CD14-positive monocyte (primary cell): ENCODE results near the gene IFRD1. TPM values are rescaled to one million over a fixed set of nuclear protein-coding genes. Genes with fewer than 3 reads are reported as not detected.

Experiments used
- DNase-seq, 3 donors: peaks; one replicate each; pipeline ENCODE4 v3.0.0-alpha.2; 2011 to 2022
- H2AFZ ChIP-seq: 2 replicates; pipeline ENCODE4 v1.6.0; 2012; ENCODE audit warnings: mild to moderate bottlenecking, low read depth, low read length, inconsistent platforms; ENCODE audit not compliant: insufficient read depth, poor library complexity, severe bottlenecking
- H3K27ac ChIP-seq, 2 donors: 1 replicate in 1 of 2; 2 replicates in 1 of 2; pipeline ENCODE4 v1.5.1; 2012 to 2013; ENCODE audit warnings: low read length in 2 of 2, control low read depth in 1 of 2, inconsistent platforms in 1 of 2, low read depth in 1 of 2, mild to moderate bottlenecking in 1 of 2
- H3K27me3 ChIP-seq, 2 donors: one replicate each; pipeline versions ENCODE4 v1.6.0 to v1.6.1; 2011 to 2013; ENCODE audit warnings: low read length in 2 of 2; ENCODE audit not compliant: control insufficient read depth in 2 of 2, insufficient read depth in 2 of 2
- H3K36me3 ChIP-seq, 2 donors: replicated peaks in 1 of 2; 1 replicate in 1 of 2; 2 replicates in 1 of 2; pipeline versions ENCODE4 v1.5.1 to v1.6.1; 2012 to 2013; ENCODE audit warnings: low read length in 2 of 2, control low read depth in 1 of 2, inconsistent platforms in 1 of 2, mild to moderate bottlenecking in 1 of 2; ENCODE audit not compliant: insufficient read depth in 2 of 2, control insufficient read depth in 1 of 2
- H3K4me1 ChIP-seq, 2 donors: 1 replicate in 1 of 2; 2 replicates in 1 of 2; pipeline versions ENCODE4 v1.5.1 to v1.6.1; 2012 to 2013; ENCODE audit warnings: low read length in 2 of 2, control low read depth in 1 of 2, inconsistent platforms in 1 of 2, mild to moderate bottlenecking in 1 of 2, moderate library complexity in 1 of 2; ENCODE audit not compliant: insufficient read depth in 2 of 2, control insufficient read depth in 1 of 2
- H3K4me2 ChIP-seq: replicated peaks from 2 replicates; pipeline ENCODE3; 2012; ENCODE audit warnings: low read length, moderate library complexity, mild to moderate bottlenecking; ENCODE audit not compliant: poor library complexity, severe bottlenecking; ENCODE audit errors: extremely low read depth
- H3K4me3 ChIP-seq, 3 experiments: fragments of 200-600 bp in 1 of 3; sonication (generic) in 1 of 3; replicated peaks in 1 of 3; 1 replicate in 2 of 3; 2 replicates in 1 of 3; pipeline ENCODE4 v1.5.1; 2011 to 2013; ENCODE audit warnings: low read length in 3 of 3, mild to moderate bottlenecking in 3 of 3, control low read depth in 2 of 3, low read depth in 2 of 3, inconsistent platforms in 1 of 3, moderate library complexity in 1 of 3
- H3K79me2 ChIP-seq: 2 replicates; pipeline ENCODE4 v1.6.0; 2012; ENCODE audit warnings: mild to moderate bottlenecking, control low read depth, inconsistent platforms, low read length, moderate library complexity; ENCODE audit not compliant: insufficient read depth
- H3K9ac ChIP-seq: 2 replicates; pipeline ENCODE4 v1.6.0; 2017; ENCODE audit warnings: low read length, mild to moderate bottlenecking; ENCODE audit not compliant: insufficient read depth, poor library complexity, severe bottlenecking
- H3K9me3 ChIP-seq, 2 donors: replicated peaks in 1 of 2; 1 replicate in 1 of 2; 2 replicates in 1 of 2; pipeline versions ENCODE4 v1.5.1 to v1.6.1; 2012 to 2013; ENCODE audit warnings: low read length in 2 of 2, control low read depth in 1 of 2; ENCODE audit not compliant: control insufficient read depth in 1 of 2, insufficient read depth in 1 of 2
- H4K20me1 ChIP-seq: 2 replicates; pipeline ENCODE4 v1.6.0; 2012; ENCODE audit warnings: mild to moderate bottlenecking, low read length, control low read depth, moderate library complexity; ENCODE audit not compliant: insufficient read depth
- H3K27ac Mint-ChIP-seq, 7 donors: one replicate each; pipeline ENCODE4 v1.8.0; 2020; ENCODE audit warnings: mild to moderate bottlenecking in 7 of 7, mixed read lengths in 7 of 7, moderate library complexity in 6 of 7, inconsistent platforms in 2 of 7
- H3K27me3 Mint-ChIP-seq, 3 donors: one replicate each; pipeline ENCODE4 v1.8.0; 2021 to 2022; ENCODE audit warnings: low read depth in 3 of 3, mild to moderate bottlenecking in 3 of 3, mixed read lengths in 3 of 3, moderate library complexity in 3 of 3, inconsistent platforms in 1 of 3
- H3K36me3 Mint-ChIP-seq, 2 donors: one replicate each; pipeline ENCODE4 v1.8.0; 2020; ENCODE audit warnings: mixed read lengths in 2 of 2, inconsistent platforms in 1 of 2, mild to moderate bottlenecking in 1 of 2
- H3K4me1 Mint-ChIP-seq: one replicate; pipeline ENCODE4 v1.8.0; 2020; ENCODE audit warnings: mild to moderate bottlenecking, mixed read lengths
- H3K4me3 Mint-ChIP-seq, 2 donors: one replicate each; pipeline ENCODE4 v1.8.0; 2020; ENCODE audit warnings: mild to moderate bottlenecking in 2 of 2, mixed read lengths in 2 of 2, moderate library complexity in 1 of 2
- H3K9me3 Mint-ChIP-seq, 7 donors: one replicate each; pipeline ENCODE4 v1.8.0; 2020 to 2022; ENCODE audit warnings: mixed read lengths in 7 of 7, mild to moderate bottlenecking in 6 of 7, moderate library complexity in 6 of 7, inconsistent platforms in 2 of 7
- WGBS: methylation state at CpG from one replicate; pipeline ENCODE4 v1.1.5; 2013; ENCODE audit warnings: missing lambda C conversion rate; ENCODE audit not compliant: insufficient coverage; 5-methylcytosine and 5-hydroxymethylcytosine counted together
- intact Hi-C, 2 donors: fragments of 100-400 bp; cut with micrococcal nuclease; formaldehyde crosslinking; loops; one replicate each; pipeline versions ENCODE4 v1.15.0 to v1.15.1; 2023
- polyA plus RNA-seq, 3 donors: library from polyadenylated mRNA; depleted of rRNA in 1 of 3; unstranded in 2 of 3; stranded (reverse) in 1 of 3; fragments of 300-500 nt in 2 of 3; fragments of >200 nt in 1 of 3; fragmentation: Illumina TruSeq in 2 of 3; gene quantifications; 1 replicate in 2 of 3; 2 replicates in 1 of 3; pipeline ENCODE4 v1.2.3, GENCODE V29; 2012 to 2021
- TF ChIP-seq, protein P1 (sequence below): fragments of 200-600 bp; IDR thresholded peaks from one replicate; pipeline ENCODE4 v1.8.0; 2022; ENCODE audit warnings: antibody characterized with exemption, mild to moderate bottlenecking

The IFRD1 gene
- polyA plus RNA-seq, 3 donors: 13.6 to 81.6 (median 18.7) TPM

DNA sequence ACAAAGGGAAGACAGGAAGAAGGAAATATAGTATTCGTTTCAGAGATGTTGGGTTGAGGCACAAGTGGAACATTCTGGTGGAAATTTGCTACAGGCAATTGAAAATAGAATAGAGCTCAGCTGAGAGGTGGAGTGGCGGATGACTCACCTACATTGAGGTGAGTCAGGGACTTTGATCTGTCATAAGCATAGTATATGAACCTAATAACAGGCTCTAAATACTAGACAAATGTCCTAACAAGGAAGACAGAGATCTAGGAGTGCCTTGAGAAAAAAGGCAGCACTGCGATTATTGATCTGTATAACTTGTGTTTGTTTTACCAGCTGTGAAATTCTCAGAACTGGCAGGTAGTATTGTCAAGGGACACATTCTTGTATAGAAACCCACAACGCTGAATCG, 907 bp upstream of the IFRD1 start:
- Histone ChIP-seq H2AFZ (peak overlapping the region; percentile 95), H3K79me2 (peaks cover 40% of the 10 kb centered on the region), H3K27me3 (no peaks in the 10 kb centered on the region), H3K36me3 (no peaks in the 10 kb centered on the region), H3K9me3 (no peaks in the 10 kb centered on the region), H4K20me1 (peaks cover 36% of the 10 kb centered on the region), H3K4me2 (peak overlapping the region; percentile 91), H3K4me3 (peak overlapping the region in 1 of 3 experiments; percentile 100), H3K27ac (peak overlapping the region in 1 of 2 donors; percentile 97), H3K9ac (no peak overlapping the region), H3K4me1 (peaks cover 24 to 41% of the 10 kb centered on the region in 2 donors)
- H3K4me3 Mint-ChIP-seq: peak overlapping the region; percentile 96 to 98
- TF ChIP-seq, protein P1, sequence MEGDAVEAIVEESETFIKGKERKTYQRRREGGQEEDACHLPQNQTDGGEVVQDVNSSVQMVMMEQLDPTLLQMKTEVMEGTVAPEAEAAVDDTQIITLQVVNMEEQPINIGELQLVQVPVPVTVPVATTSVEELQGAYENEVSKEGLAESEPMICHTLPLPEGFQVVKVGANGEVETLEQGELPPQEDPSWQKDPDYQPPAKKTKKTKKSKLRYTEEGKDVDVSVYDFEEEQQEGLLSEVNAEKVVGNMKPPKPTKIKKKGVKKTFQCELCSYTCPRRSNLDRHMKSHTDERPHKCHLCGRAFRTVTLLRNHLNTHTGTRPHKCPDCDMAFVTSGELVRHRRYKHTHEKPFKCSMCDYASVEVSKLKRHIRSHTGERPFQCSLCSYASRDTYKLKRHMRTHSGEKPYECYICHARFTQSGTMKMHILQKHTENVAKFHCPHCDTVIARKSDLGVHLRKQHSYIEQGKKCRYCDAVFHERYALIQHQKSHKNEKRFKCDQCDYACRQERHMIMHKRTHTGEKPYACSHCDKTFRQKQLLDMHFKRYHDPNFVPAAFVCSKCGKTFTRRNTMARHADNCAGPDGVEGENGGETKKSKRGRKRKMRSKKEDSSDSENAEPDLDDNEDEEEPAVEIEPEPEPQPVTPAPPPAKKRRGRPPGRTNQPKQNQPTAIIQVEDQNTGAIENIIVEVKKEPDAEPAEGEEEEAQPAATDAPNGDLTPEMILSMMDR: no peak
- intact Hi-C loops: no loop called here
- peaks cover under 1 to 1% of the 10 kb centered on the region in 2 donors for H3K36me3 Mint-ChIP-seq
- WGBS: 43% methylated on average over 1 of the region's 5 CpGs
- H3K27me3 Mint-ChIP-seq: peaks cover 0 to 8% (median 0%) of the 10 kb centered on the region in 3 donors
- no peaks in the 10 kb centered on the region for H3K9me3 Mint-ChIP-seq
- peak overlapping the region in 6 of 7 donors; percentile 64 to 99 (median 98) for H3K27ac Mint-ChIP-seq
- peaks cover 46% of the 10 kb centered on the region for H3K4me1 Mint-ChIP-seq
- DNase-seq: peak in 2 of 3 donors; percentile 20 to 55

DNA sequence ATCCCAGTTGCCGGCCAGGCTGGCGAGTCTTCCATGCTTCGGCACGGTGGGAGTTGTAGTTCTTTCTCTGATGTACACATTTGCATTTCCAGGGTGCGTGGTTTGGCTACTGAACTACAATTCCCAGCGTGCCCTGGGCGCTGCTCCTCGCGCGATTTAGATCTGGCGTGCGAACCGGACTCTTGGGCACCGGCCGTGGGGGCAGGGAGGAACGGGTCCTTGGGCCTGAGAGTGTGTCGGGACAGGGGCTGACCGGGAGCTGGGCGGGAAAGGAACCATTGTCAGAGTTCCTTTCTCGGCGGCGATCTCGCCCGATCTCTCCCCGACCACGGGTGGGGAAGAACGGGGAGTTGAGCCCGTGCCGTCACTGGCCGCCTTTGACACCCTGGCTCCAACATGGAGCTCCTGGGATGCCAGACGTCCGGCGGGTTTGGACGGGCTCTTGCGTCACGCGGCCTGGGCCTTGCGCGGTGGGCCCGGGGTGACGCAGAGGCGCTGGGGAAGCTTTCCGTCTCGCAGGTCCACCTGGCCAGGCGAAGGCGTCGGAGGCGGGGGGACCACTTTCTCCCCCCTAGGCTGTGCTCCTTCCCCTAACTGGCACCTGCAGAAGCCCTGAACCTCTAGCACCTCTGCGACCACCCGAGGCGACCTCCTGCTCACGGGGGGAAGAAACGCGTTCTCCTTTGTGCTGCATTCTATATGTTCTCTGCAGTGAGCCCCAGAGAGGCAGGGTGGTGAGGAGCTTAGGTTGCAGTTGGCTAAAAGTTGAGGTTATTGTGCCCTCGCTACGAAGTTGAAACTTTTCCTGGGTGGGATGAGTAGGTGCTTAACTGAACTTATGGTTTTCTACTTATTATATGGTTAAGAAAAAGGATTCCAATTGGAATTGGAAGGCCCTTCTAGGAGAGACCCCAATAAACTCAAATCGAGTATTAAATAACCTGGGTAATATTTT, 824 bp downstream of the IFRD1 start:
- TF ChIP-seq, protein P1: no peak
- WGBS: under 1% methylated on average over 54 of the region's 57 CpGs
- peaks cover 57% of the 10 kb centered on the region for H3K79me2 ChIP-seq
- H3K4me3 Mint-ChIP-seq: peak overlapping the region; percentile 96 to 98
- H3K36me3 ChIP-seq: peaks cover 6 to 9% of the 10 kb centered on the region in 2 donors
- peaks cover 0 to 8% (median 0%) of the 10 kb centered on the region in 3 donors for H3K27me3 Mint-ChIP-seq
- H3K4me3 ChIP-seq: peak overlapping the region; percentile 75 to 100 (median 100)
- peak overlapping the region; percentile 95 for H2AFZ ChIP-seq
- peak overlapping the region; percentile 97 to 99 (median 98) for H3K27ac Mint-ChIP-seq
- peaks cover 53% of the 10 kb centered on the region for H4K20me1 ChIP-seq
- intact Hi-C loops: loop anchor here (5.0 to 10.0 kb wide), 3 partner anchors 244 to 369 kb away; partner anchors contain the start of genes DOCK4 (in 2 of the 2) and ZNF277 (in 2 of the 2)
- no peaks in the 10 kb centered on the region for H3K27me3 ChIP-seq
- peaks cover 33% of the 10 kb centered on the region for H3K4me1 Mint-ChIP-seq
- H3K4me1 ChIP-seq: peaks cover 17 to 34% of the 10 kb centered on the region in 2 donors
- H3K9me3 ChIP-seq: no peaks in the 10 kb centered on the region
- peak overlapping the region; percentile 97 for H3K27ac ChIP-seq
- H3K9me3 Mint-ChIP-seq: no peaks in the 10 kb centered on the region
- H3K4me2 ChIP-seq: peak overlapping the region; percentile 91
- peaks cover 11 to 12% of the 10 kb centered on the region in 2 donors for H3K36me3 Mint-ChIP-seq
- H3K9ac ChIP-seq: peak overlapping the region; percentile 97
- DNase-seq: peak; percentile 93 to 94 (median 94)
